ENCODE results near the gene TBX19.

DNA sequence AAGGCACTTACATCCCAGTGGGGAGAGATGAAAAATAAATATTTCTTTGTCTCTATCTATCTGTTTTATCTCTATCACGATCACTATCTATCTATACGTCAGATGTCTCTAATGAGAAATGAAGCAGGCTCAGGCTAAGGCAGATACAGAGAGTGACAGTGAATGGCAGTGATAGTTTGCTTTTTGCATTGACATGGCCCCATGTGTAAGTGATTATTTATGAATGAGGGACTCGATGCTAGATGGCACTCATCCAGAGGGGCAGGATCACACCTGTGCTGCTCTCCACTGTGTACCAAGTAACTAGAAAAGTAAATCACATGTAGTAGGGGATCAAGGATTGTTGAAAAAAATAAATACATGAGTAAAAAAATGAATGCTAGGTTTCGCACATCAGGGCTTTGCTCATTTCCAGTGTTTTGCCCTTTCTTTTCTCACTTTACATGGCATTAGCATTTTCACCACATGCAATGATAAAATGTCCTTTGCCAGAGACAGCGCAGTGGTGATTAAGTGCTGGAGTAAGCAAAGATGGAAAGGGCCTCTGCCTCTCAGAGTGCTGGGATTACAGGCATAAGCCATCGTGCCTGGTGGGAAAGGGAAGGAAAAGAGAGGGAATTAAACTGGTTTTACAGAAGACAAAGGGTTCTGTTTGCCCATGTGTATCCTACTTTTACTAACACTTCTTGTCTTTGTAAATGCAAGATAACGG, 16.5 kb downstream of the TBX19 start:
- TF ChIP-seq, protein P1, sequence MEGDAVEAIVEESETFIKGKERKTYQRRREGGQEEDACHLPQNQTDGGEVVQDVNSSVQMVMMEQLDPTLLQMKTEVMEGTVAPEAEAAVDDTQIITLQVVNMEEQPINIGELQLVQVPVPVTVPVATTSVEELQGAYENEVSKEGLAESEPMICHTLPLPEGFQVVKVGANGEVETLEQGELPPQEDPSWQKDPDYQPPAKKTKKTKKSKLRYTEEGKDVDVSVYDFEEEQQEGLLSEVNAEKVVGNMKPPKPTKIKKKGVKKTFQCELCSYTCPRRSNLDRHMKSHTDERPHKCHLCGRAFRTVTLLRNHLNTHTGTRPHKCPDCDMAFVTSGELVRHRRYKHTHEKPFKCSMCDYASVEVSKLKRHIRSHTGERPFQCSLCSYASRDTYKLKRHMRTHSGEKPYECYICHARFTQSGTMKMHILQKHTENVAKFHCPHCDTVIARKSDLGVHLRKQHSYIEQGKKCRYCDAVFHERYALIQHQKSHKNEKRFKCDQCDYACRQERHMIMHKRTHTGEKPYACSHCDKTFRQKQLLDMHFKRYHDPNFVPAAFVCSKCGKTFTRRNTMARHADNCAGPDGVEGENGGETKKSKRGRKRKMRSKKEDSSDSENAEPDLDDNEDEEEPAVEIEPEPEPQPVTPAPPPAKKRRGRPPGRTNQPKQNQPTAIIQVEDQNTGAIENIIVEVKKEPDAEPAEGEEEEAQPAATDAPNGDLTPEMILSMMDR (IDR thresholded peaks at IDR 0.05) = no peak
- TF ChIP-seq EZH2 (IDR thresholded peaks at IDR 0.05; ENCODE audit: borderline replicate concordance, insufficient read depth, low read depth, low read length, poor library complexity, severe bottlenecking) = no peak
